Neuron (in vitro differentiated cells): Measurements from ENCODE around the gene N4BP3.
"Not testable (repeated sequence)": the region's sequence is repeated elsewhere in the genome, so short reads cannot be mapped to it uniquely, and the experiment has no call there.

Source experiments
- H2AFZ ChIP-seq: one replicate; pipeline ENCODE4 v1.6.1; 2013; ENCODE audit warnings: low read depth, mild to moderate bottlenecking, inconsistent platforms, low read length, moderate library complexity
- H3K27me3 ChIP-seq: one replicate; pipeline ENCODE4 v1.6.1; 2013; ENCODE audit warnings: low read length; ENCODE audit not compliant: insufficient read depth
- H3K36me3 ChIP-seq: one replicate; pipeline ENCODE4 v1.6.1; 2013; ENCODE audit warnings: low read length; ENCODE audit not compliant: insufficient read depth
- H3K4me1 ChIP-seq: one replicate; pipeline ENCODE4 v1.6.1; 2013; ENCODE audit warnings: low read length; ENCODE audit not compliant: insufficient read depth
- H3K4me3 ChIP-seq: 2 replicates; pipeline ENCODE4 v1.5.1; 2013; ENCODE audit warnings: mild to moderate bottlenecking, low read length, moderate library complexity
- H3K9me3 ChIP-seq: one replicate; pipeline ENCODE4 v1.6.1; 2013; ENCODE audit warnings: low read length

N4BP3 gene

GRCh38 chr5:178119915-178120606 lies 6.7 kb downstream of the N4BP3 start:
- Histone ChIP-seq H3K27me3 (no peaks in the 10 kb centered on the region), H3K9me3 (no peaks in the 10 kb centered on the region), H2AFZ (no peak overlapping the region), H3K36me3 (no peaks in the 10 kb centered on the region), H3K4me3 (no peak overlapping the region), H3K4me1 (peaks cover 17% of the 10 kb centered on the region)

- H2AFZ ChIP-seq = no peak overlapping the region
- H3K4me3 ChIP-seq = no peak overlapping the region
- no peaks in the 10 kb centered on the region for H3K36me3 ChIP-seq
- no peaks in the 10 kb centered on the region for H3K27me3 ChIP-seq
- no peaks in the 10 kb centered on the region for H3K9me3 ChIP-seq
- H3K4me1 ChIP-seq = peaks cover 10% of the 10 kb centered on the region
These were observed 7.5 kb downstream of the N4BP3 start for GRCh38 chr5:178120607-178121357.

GRCh38 chr5:178121391-178122276 lies 8.3 kb downstream of the N4BP3 start:
- no peaks in the 10 kb centered on the region for H3K9me3 ChIP-seq
- no peaks in the 10 kb centered on the region for H3K27me3 ChIP-seq
- no peak overlapping the region for H3K4me3 ChIP-seq
- peaks cover 6% of the 10 kb centered on the region for H3K4me1 ChIP-seq
- H2AFZ ChIP-seq = no peak overlapping the region
- no peaks in the 10 kb centered on the region for H3K36me3 ChIP-seq

- H3K4me3 ChIP-seq = no peak overlapping the region
- peaks cover 6% of the 10 kb centered on the region for H3K4me1 ChIP-seq
- no peak overlapping the region for H2AFZ ChIP-seq
- H3K27me3 ChIP-seq = no peaks in the 10 kb centered on the region
- H3K36me3 ChIP-seq = no peaks in the 10 kb centered on the region
- no peaks in the 10 kb centered on the region for H3K9me3 ChIP-seq
These were observed 9.0 kb downstream of the N4BP3 start for GRCh38 chr5:178122346-178122745.

GRCh38 chr5:178123094-178123965 lies 10.0 kb downstream of the N4BP3 start:
- H3K9me3 ChIP-seq = no peaks in the 10 kb centered on the region
- peaks cover 6% of the 10 kb centered on the region for H3K4me1 ChIP-seq
- no peak overlapping the region for H3K4me3 ChIP-seq
- no peaks in the 10 kb centered on the region for H3K27me3 ChIP-seq
- H3K36me3 ChIP-seq = no peaks in the 10 kb centered on the region
- no peak overlapping the region for H2AFZ ChIP-seq

GRCh38 chr5:178123966-178124925 lies 10.9 kb downstream of the N4BP3 start:
- no peaks in the 10 kb centered on the region for H3K27me3 ChIP-seq
- H3K4me3 ChIP-seq = no peak overlapping the region
- H3K9me3 ChIP-seq = no peaks in the 10 kb centered on the region
- no peaks in the 10 kb centered on the region for H3K36me3 ChIP-seq
- no peak overlapping the region for H2AFZ ChIP-seq
- H3K4me1 ChIP-seq = peaks cover 6% of the 10 kb centered on the region

- no peaks in the 10 kb centered on the region for H3K9me3 ChIP-seq
- H3K4me3 ChIP-seq = no peak overlapping the region
- H2AFZ ChIP-seq = no peak overlapping the region
- no peaks in the 10 kb centered on the region for H3K36me3 ChIP-seq
- no peaks in the 10 kb centered on the region for H3K27me3 ChIP-seq
- peaks cover 6% of the 10 kb centered on the region for H3K4me1 ChIP-seq
These were observed 12.0 kb downstream of the N4BP3 start for GRCh38 chr5:178125253-178125906.

GRCh38 chr5:178126556-178126955 lies 13.2 kb downstream of the N4BP3 start:
- Histone ChIP-seq H3K36me3 (no peaks in the 10 kb centered on the region), H2AFZ (no peak overlapping the region), H3K9me3 (no peaks in the 10 kb centered on the region), H3K4me1 (peaks cover 7% of the 10 kb centered on the region), H3K4me3 (no peak overlapping the region), H3K27me3 (no peaks in the 10 kb centered on the region)

- peaks cover 12% of the 10 kb centered on the region for H3K4me1 ChIP-seq
- not testable (repeated sequence) for H3K36me3 ChIP-seq, H3K9me3 ChIP-seq, H3K27me3 ChIP-seq, H3K4me3 ChIP-seq, H2AFZ ChIP-seq
These were observed 14.1 kb downstream of the N4BP3 start for GRCh38 chr5:178127300-178128009.

- H3K27me3 ChIP-seq = no peaks in the 10 kb centered on the region
- H3K4me1 ChIP-seq = peaks cover 12% of the 10 kb centered on the region
- H2AFZ ChIP-seq = no peak overlapping the region
- H3K9me3 ChIP-seq = no peaks in the 10 kb centered on the region
- no peak overlapping the region for H3K4me3 ChIP-seq
- peaks cover 9% of the 10 kb centered on the region for H3K36me3 ChIP-seq
These were observed 16.0 kb downstream of the N4BP3 start for GRCh38 chr5:178129296-178129695.

GRCh38 chr5:178130234-178130575 lies 16.9 kb downstream of the N4BP3 start:
- peaks cover 12% of the 10 kb centered on the region for H3K4me1 ChIP-seq

More at GRCh38 chr5:178130234-178130575, 16.9 kb downstream of the N4BP3 start:
- Histone ChIP-seq H2AFZ (peak overlapping the region; percentile 97), H3K4me3 (peak overlapping the region; percentile 97), H3K36me3 (peaks cover 10% of the 10 kb centered on the region)
- not testable (repeated sequence) for H3K9me3 ChIP-seq, H3K27me3 ChIP-seq
